CD4-positive, alpha-beta memory T cell (primary cell): ENCODE results near the gene INF2. TPM values are rescaled to one million over a fixed set of nuclear protein-coding genes. Genes with fewer than 3 reads are reported as not detected.

Source experiments
- CTCF ChIA-PET: fragments of 350-600 bp; sonication (Branson Sonifier 250); formaldehyde crosslinking; loops from one replicate; lab custom pipeline; 2021; ENCODE audit warnings: inconsistent platforms; ENCODE audit not compliant: partially characterized antibody; lab: Charles Lee
- POLR2A ChIA-PET: fragments of 350-600 bp; sonication (Branson Sonifier 250); formaldehyde crosslinking; loops from one replicate; lab custom pipeline; 2021; ENCODE audit not compliant: partially characterized antibody; lab: Charles Lee
- DNase-seq, 5 donors: peaks; one replicate each; pipeline versions ENCODE4 v3.0.0 to v3.0.0-alpha.2; 2020 to 2022; ENCODE audit warnings: mixed read lengths in 1 of 5
- H3K27ac ChIP-seq: one replicate; pipeline ENCODE4 v1.7.0; 2013; ENCODE audit warnings: low read depth, low read length
- H3K27me3 ChIP-seq: 2 replicates; pipeline ENCODE4 v1.7.0; 2013; ENCODE audit warnings: mild to moderate bottlenecking, low read length, moderate library complexity; ENCODE audit not compliant: insufficient read depth
- H3K36me3 ChIP-seq: 2 replicates; pipeline ENCODE4 v1.7.0; 2013; ENCODE audit warnings: mild to moderate bottlenecking, low read length, moderate library complexity; ENCODE audit not compliant: insufficient read depth
- H3K4me1 ChIP-seq: 2 replicates; pipeline ENCODE4 v1.7.0; 2013; ENCODE audit warnings: mild to moderate bottlenecking, low read length, moderate library complexity; ENCODE audit not compliant: insufficient read depth
- H3K4me3 ChIP-seq, 2 donors: one replicate each; pipeline ENCODE4 v1.7.0; 2013; ENCODE audit warnings: low read length in 2 of 2, mild to moderate bottlenecking in 1 of 2
- H3K9me3 ChIP-seq, 2 donors: one replicate each; pipeline ENCODE4 v1.7.0; 2013; ENCODE audit warnings: low read length in 2 of 2, control low read depth in 1 of 2; ENCODE audit not compliant: control insufficient read depth in 1 of 2
- H3K27ac Mint-ChIP-seq, 7 donors: one replicate each; pipeline ENCODE4 v1.8.0; 2020 to 2021; ENCODE audit warnings: mixed read lengths in 7 of 7, mild to moderate bottlenecking in 6 of 7, inconsistent platforms in 3 of 7, moderate library complexity in 3 of 7
- H3K27me3 Mint-ChIP-seq, 2 donors: one replicate each; pipeline ENCODE4 v1.8.0; 2020 to 2021; ENCODE audit warnings: mixed read lengths in 2 of 2
- H3K36me3 Mint-ChIP-seq, 2 donors: one replicate each; pipeline ENCODE4 v1.8.0; 2020 to 2021; ENCODE audit warnings: mixed read lengths in 2 of 2, inconsistent platforms in 1 of 2, mild to moderate bottlenecking in 1 of 2
- H3K4me1 Mint-ChIP-seq, 4 donors: one replicate each; pipeline ENCODE4 v1.8.0; 2020 to 2021; ENCODE audit warnings: mixed read lengths in 4 of 4, mild to moderate bottlenecking in 1 of 4
- H3K4me3 Mint-ChIP-seq, 8 donors: one replicate each; pipeline ENCODE4 v1.8.0; 2020 to 2021; ENCODE audit warnings: mixed read lengths in 8 of 8, mild to moderate bottlenecking in 7 of 8, moderate library complexity in 6 of 8, inconsistent platforms in 3 of 8
- H3K9me3 Mint-ChIP-seq, 8 donors: one replicate each; pipeline ENCODE4 v1.8.0; 2020 to 2021; ENCODE audit warnings: mixed read lengths in 8 of 8, mild to moderate bottlenecking in 5 of 8, inconsistent platforms in 3 of 8, moderate library complexity in 1 of 8
- intact Hi-C: fragments of 100-400 bp; cut with micrococcal nuclease; formaldehyde crosslinking; loops from one replicate; pipeline ENCODE4 v1.15.1; 2023
- polyA plus RNA-seq, 2 donors: library from polyadenylated mRNA; unstranded; fragments of 300-500 nt; fragmentation: Illumina TruSeq; gene quantifications; one replicate each; pipeline ENCODE4 v1.2.3, GENCODE V29; 2021
- total RNA-seq, 2 experiments: library from RNA; stranded (reverse); gene quantifications; one replicate each; pipeline ENCODE4 v1.2.3, GENCODE V29; 2021

Gene INF2
- 10 to 100 TPM; 93.1 to 96.8 TPM for total RNA-seq
- 10 to 100 TPM in 1 of 2 donors, 1 to 10 TPM in 1; 4.0 to 11.6 TPM for polyA plus RNA-seq

DNA sequence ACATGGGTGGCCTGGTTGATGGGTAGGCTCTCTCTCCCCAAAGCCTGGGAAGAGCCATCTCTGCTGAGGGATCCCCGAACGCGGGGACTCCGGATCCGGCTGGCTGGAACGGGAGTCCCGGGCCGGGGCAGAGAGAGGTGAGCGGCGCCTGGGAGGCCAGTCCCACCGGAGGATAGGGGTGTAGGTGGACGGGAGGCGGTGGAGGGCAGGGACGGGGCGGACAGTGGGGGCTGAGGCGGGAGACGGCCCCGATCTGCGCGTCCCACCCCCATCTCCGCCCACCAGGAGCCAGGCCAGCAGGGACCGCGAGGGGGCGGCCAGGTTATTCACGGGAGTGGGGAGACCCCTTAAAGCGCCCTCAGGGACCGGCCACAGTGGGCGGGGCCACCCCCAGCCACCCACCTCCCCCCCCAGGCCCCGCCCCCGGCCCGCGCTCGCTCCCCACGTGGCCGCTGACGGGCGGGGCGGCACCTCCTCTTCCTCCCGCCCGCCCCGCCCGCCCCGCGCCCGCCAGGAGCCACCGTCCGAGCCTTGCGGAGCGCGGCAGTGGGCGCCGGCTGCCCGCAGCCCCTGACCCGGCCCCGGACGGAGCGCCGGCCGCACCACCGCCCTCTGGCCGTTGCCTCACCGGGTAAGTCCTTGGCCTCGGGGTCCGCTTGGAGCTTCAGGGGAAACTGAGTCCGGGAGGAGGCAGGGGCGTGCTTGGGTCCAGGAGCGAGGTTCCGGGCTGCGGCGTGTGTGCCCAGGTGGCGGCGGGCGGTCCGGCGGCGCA lies at the start of gene INF2:
TSS of gene INF2 (plus strand) at position 510 of the 772 bp plus-strand sequence. CDS start 11,748 bp downstream, outside the sequence.
- Mint-ChIP-seq H3K27ac (peak within 1 kb of the TSS in 6 of 7 donors; percentile 26 to 66 (median 44)), H3K4me3 (peak within 1 kb of the TSS; percentile 54 to 84 (median 82)), H3K9me3 (no peaks in the 10 kb centered on the region), H3K4me1 (peaks cover 29 to 68% (median 48%) of the 10 kb centered on the region in 4 donors), H3K36me3 (peaks cover 0 to 2% of the 10 kb centered on the region in 2 donors), H3K27me3 (no peaks in the 10 kb centered on the region)
- Histone ChIP-seq H3K27ac (peak within 1 kb of the TSS; percentile 59), H3K9me3 (no peaks in the 10 kb centered on the region), H3K36me3 (no peaks in the 10 kb centered on the region), H3K4me3 (peak within 1 kb of the TSS; percentile 54 to 57), H3K4me1 (peaks cover 79% of the 10 kb centered on the region), H3K27me3 (no peaks in the 10 kb centered on the region)
- intact Hi-C loops: loop anchor here (1.0 to 5.0 kb wide), 3 partner anchors 12 to 63 kb away; partner anchors contain the start of gene SIVA1
- peak; percentile 35 to 57 (median 45) for DNase-seq
- ChIA-PET POLR2A (interaction anchor here (1.0 to 5.3 kb wide), 4 partner anchors 11 to 63 kb away, joined by 3 to 56 read pairs (median 3); partner anchors contain the start of gene SIVA1), CTCF (interaction anchor here (0.9 to 3.4 kb wide), 2 partner anchors 16 to 20 kb away, joined by 3 to 8 read pairs; no protein-coding TSS in a partner anchor)

DNA sequence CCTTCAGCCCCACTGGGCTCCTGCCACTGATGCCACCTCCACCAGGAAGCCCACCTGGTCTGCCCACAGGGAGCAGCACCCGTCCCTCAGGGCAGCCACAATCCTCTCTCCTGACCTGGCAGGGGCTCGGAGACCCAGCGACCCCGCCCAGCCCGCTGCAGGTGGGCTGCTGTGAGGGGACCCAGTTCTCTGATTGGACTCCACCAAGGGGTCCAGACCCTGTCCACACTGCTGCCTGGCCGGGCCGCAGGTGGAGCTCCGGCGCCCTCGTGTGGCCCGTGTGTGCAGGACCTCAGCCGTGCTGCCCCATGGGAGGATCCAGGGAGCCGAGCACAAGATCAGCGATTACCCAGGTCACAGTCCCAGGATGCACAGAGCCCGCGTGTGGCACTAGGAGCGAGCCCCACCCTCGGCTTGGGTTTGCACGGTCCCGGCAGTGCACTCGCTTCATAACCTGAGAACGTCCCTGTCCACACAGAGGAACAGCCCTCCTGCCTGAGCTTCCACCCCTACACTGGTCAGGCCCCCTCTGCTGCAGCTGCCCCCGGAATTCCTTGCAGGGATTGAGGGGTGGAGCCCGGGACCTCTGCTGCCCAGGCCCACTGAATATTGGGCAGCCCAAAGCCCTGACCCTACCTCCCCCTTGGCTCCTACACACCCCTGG lies 49.4 kb upstream of the INF2 start:
- Mint-ChIP-seq H3K36me3 (no peaks in the 10 kb centered on the region), H3K4me3 (no peak overlapping the region), H3K27me3 (peaks cover 8 to 22% of the 10 kb centered on the region in 2 donors), H3K27ac (no peak overlapping the region), H3K9me3 (peaks cover 0 to 4% (median 1%) of the 10 kb centered on the region in 8 donors), H3K4me1 (no peaks in the 10 kb centered on the region)
- H3K36me3 ChIP-seq: no peaks in the 10 kb centered on the region
- CTCF ChIA-PET: interaction anchor here (1.5 kb wide), 1 partner anchor 562 kb away, joined by 8 read pairs; no protein-coding TSS in a partner anchor
- POLR2A ChIA-PET: no interaction called here
- intact Hi-C loops: no loop called here
- peak in 4 of 5 donors; percentile 24 to 44 (median 33) for DNase-seq
- no peak overlapping the region for H3K4me3 ChIP-seq
- no peaks in the 10 kb centered on the region for H3K27me3 ChIP-seq
- no peaks in the 10 kb centered on the region for H3K4me1 ChIP-seq
- no peak overlapping the region for H3K27ac ChIP-seq
- no peaks in the 10 kb centered on the region for H3K9me3 ChIP-seq

DNA sequence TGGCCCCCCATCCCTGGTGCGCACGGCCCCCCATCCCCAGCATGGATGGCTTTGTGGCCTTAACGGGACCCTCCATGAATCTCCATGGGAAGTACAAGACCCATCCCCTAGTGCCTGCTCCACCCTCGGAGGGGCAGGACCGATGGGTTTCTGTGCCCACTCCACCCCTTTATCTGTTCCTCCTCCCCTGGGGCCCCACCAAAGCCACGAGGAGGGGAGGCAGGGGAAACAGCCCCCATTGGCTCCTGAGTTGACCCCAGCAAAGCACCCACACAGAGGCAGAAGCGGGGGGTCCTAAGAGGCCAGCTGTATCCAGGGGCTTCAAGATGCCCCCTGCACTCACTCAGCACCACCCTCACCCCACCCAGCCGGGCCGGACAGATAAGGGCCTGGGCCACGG lies 48.7 kb upstream of the INF2 start:
- intact Hi-C loops: no loop called here
- Mint-ChIP-seq H3K36me3 (no peaks in the 10 kb centered on the region), H3K9me3 (peaks cover 0 to 8% (median 5%) of the 10 kb centered on the region in 8 donors), H3K4me3 (no peak overlapping the region), H3K27me3 (peaks cover 10 to 23% of the 10 kb centered on the region in 2 donors), H3K27ac (no peak overlapping the region), H3K4me1 (no peaks in the 10 kb centered on the region)
- Histone ChIP-seq H3K27ac (no peak overlapping the region), H3K27me3 (no peaks in the 10 kb centered on the region), H3K36me3 (no peaks in the 10 kb centered on the region), H3K9me3 (no peaks in the 10 kb centered on the region), H3K4me3 (no peak overlapping the region), H3K4me1 (no peaks in the 10 kb centered on the region)
- CTCF ChIA-PET: interaction anchor here (1.5 kb wide), 1 partner anchor 563 kb away, joined by 8 read pairs; no protein-coding TSS in a partner anchor
- DNase-seq: no peak
- POLR2A ChIA-PET: no interaction called here

DNA sequence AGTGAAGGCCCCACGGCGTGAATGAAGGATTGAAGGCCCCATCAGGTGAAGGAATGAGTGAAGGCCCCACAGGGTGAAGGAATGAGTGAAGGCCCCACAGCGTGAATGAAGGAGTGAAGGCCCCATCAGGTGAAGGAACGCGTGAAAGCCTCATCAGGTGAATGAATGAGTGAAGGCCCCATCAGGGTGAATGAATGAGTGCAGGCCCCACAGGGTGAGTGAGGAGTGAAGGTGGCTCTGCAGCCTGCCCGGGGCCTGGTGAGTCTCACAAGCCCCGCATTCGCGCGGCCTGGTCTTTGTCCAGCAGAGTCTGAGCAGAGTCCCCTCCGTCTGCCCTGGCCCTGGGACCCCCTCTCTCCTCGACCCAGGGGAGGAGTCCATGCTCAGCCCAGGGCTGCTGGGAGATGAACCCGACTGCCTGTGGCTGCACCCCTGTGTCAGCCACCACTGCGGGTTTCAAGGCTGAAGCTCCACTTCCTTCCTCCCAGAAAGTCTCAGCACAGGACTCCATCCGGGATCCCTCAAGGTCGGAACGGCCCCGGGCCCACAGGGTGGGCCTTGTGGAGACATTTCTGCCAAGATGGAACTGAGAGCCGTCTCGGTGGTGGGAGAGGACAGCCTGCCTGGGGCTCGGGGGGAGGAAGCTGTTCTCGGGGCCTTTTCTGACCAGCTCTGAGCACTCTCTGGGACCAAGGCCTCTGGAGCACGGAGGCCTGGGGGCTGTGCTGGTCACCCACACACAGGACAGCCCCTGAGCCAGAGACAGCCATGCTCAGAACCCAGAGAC lies 47.5 kb upstream of the INF2 start:
- Histone ChIP-seq H3K27me3 (no peaks in the 10 kb centered on the region), H3K27ac (no peak overlapping the region), H3K36me3 (no peaks in the 10 kb centered on the region), H3K4me1 (no peaks in the 10 kb centered on the region), H3K4me3 (no peak overlapping the region), H3K9me3 (no peaks in the 10 kb centered on the region)
- peaks cover 0 to 8% (median 5%) of the 10 kb centered on the region in 8 donors for H3K9me3 Mint-ChIP-seq
- intact Hi-C loops: no loop called here
- peak overlapping the region in 1 of 8 donors; percentile 17 for H3K4me3 Mint-ChIP-seq
- H3K36me3 Mint-ChIP-seq: no peaks in the 10 kb centered on the region
- CTCF ChIA-PET: no interaction called here
- no peak overlapping the region for H3K27ac Mint-ChIP-seq
- peaks cover 12 to 23% of the 10 kb centered on the region in 2 donors for H3K27me3 Mint-ChIP-seq
- POLR2A ChIA-PET: no interaction called here
- H3K4me1 Mint-ChIP-seq: no peaks in the 10 kb centered on the region
- DNase-seq: no peak

DNA sequence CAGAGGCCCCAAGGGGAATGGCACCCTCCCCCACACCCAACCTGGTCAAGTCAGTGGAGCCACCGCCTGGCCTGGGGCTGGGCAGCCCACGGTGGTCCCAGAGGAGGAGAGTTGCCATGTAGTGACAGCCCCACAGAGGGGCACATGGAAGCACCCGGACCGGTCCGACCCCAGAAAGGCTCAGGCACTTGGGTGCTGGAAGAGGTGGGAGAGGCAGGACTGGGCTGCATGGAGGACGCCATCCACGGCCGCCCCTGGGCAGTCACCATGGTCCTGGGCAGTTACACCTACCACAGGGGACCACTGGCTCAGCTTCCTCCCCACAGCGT lies 46.9 kb upstream of the INF2 start:
- Histone ChIP-seq H3K36me3 (no peaks in the 10 kb centered on the region), H3K4me1 (no peaks in the 10 kb centered on the region), H3K9me3 (no peaks in the 10 kb centered on the region), H3K27me3 (no peaks in the 10 kb centered on the region), H3K27ac (no peak overlapping the region), H3K4me3 (no peak overlapping the region)
- DNase-seq: no peak
- H3K27ac Mint-ChIP-seq: no peak overlapping the region
- no peaks in the 10 kb centered on the region for H3K36me3 Mint-ChIP-seq
- peaks cover 12 to 22% of the 10 kb centered on the region in 2 donors for H3K27me3 Mint-ChIP-seq
- POLR2A ChIA-PET: no interaction called here
- no peak overlapping the region for H3K4me3 Mint-ChIP-seq
- H3K4me1 Mint-ChIP-seq: no peaks in the 10 kb centered on the region
- CTCF ChIA-PET: no interaction called here
- peaks cover 0 to 8% (median 5%) of the 10 kb centered on the region in 8 donors for H3K9me3 Mint-ChIP-seq
- intact Hi-C loops: no loop called here

DNA sequence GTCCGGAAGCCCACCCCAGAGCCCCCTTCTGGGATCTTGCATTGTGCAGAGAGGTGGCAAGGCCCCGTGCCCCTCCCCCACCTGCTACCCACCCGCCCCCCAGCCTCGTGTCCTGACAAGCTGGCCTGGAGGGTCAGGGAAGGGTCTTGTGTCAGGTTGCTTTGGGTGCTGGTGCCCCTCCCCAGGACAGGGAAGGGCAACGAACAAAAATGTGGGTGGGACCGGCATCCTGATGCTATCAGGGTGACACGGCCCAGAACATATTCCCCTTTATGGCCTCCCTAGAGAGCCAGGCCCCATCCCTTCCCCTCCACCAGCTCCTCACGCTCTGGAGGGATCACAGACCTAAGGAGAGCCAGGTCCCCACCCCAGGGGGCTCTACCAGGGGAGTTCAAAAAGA lies 46.1 kb upstream of the INF2 start:
- ChIA-PET POLR2A (no interaction called here), CTCF (no interaction called here)
- peaks cover 0 to 8% (median 5%) of the 10 kb centered on the region in 8 donors for H3K9me3 Mint-ChIP-seq
- no peak overlapping the region for H3K4me3 ChIP-seq
- H3K27ac Mint-ChIP-seq: no peak overlapping the region
- no peaks in the 10 kb centered on the region for H3K9me3 ChIP-seq
- intact Hi-C loops: no loop called here
- no peak for DNase-seq
- H3K36me3 Mint-ChIP-seq: no peaks in the 10 kb centered on the region
- H3K27ac ChIP-seq: no peak overlapping the region
- H3K27me3 ChIP-seq: no peaks in the 10 kb centered on the region
- no peak overlapping the region for H3K4me3 Mint-ChIP-seq
- no peaks in the 10 kb centered on the region for H3K4me1 Mint-ChIP-seq
- H3K36me3 ChIP-seq: no peaks in the 10 kb centered on the region
- no peaks in the 10 kb centered on the region for H3K4me1 ChIP-seq
- peaks cover 12 to 13% of the 10 kb centered on the region in 2 donors for H3K27me3 Mint-ChIP-seq
